HG02588 (cell line): ENCODE measurements around the gene ATP8B3.
"Not testable (repeated sequence)": the region's sequence is repeated elsewhere in the genome, so short reads cannot be mapped to it uniquely, and the experiment has no call there.

ENCODE experiments used
- ATAC-seq: cut with Tn5 transposase; IDR thresholded peaks from one replicate; pipeline ENCODE4 v1.9.1; 2021; ENCODE audit warnings: mild to moderate bottlenecking, moderate library complexity; ENCODE audit not compliant: unreplicated experiment

Gene ATP8B3

GRCh38 chr19:1774989-1775772, 36.9 kb downstream of the ATP8B3 start:
- ATAC-seq: no peak

- no peak for ATAC-seq
These were observed 38.9 kb downstream of the ATP8B3 start for GRCh38 chr19:1773184-1773583.

GRCh38 chr19:1770866-1771576, 41.1 kb downstream of the ATP8B3 start:
- ATAC-seq: no peak

GRCh38 chr19:1769645-1769985, 42.5 kb downstream of the ATP8B3 start:
- no peak for ATAC-seq

GRCh38 chr19:1768918-1769644, 43.0 kb downstream of the ATP8B3 start:
- no peak for ATAC-seq

GRCh38 chr19:1768248-1768647, 43.8 kb downstream of the ATP8B3 start:
- no peak for ATAC-seq

- no peak for ATAC-seq
These were observed 44.6 kb downstream of the ATP8B3 start for GRCh38 chr19:1767464-1767933.

GRCh38 chr19:1766800-1767352, 45.2 kb downstream of the ATP8B3 start:
- ATAC-seq: no peak

- no peak for ATAC-seq
These were observed 45.9 kb downstream of the ATP8B3 start for GRCh38 chr19:1765904-1766799.

- ATAC-seq: no peak
These were observed 46.7 kb downstream of the ATP8B3 start for GRCh38 chr19:1765232-1765903.

- no peak for ATAC-seq
These were observed 47.3 kb downstream of the ATP8B3 start for GRCh38 chr19:1764729-1765128.

- no peak for ATAC-seq
These were observed 48.1 kb downstream of the ATP8B3 start for GRCh38 chr19:1763648-1764639.

- no peak for ATAC-seq
These were observed 49.6 kb downstream of the ATP8B3 start for GRCh38 chr19:1762243-1763117.

- no peak for ATAC-seq
These were observed 50.4 kb downstream of the ATP8B3 start for GRCh38 chr19:1761528-1762242.

- not testable (repeated sequence) for ATAC-seq
These were observed 51.1 kb downstream of the ATP8B3 start for GRCh38 chr19:1760786-1761527.

- ATAC-seq: no peak
These were observed 52.1 kb downstream of the ATP8B3 start for GRCh38 chr19:1760020-1760419.
